GM19395 (cell line): ENCODE data around the gene THBS3.
A peak's percentile ranks its signal among the peaks of the same experiment; 100 is the strongest.
"Not testable (repeated sequence)": the region's sequence is repeated elsewhere in the genome, so short reads cannot be mapped to it uniquely, and the experiment has no call there.

Source experiments
- ATAC-seq: cut with Tn5 transposase; IDR thresholded peaks from one replicate; pipeline ENCODE4 v1.9.1; 2021; ENCODE audit warnings: mild to moderate bottlenecking, moderate library complexity; ENCODE audit not compliant: unreplicated experiment

The THBS3 gene

GRCh38 chr1:155208541-155209311, 1.0 kb upstream of the THBS3 start, which contains the start of gene MTX1:
Gene MTX1, plus strand, starts transcription at chr1:155208695. Its CDS starts 110 bp downstream, at chr1:155208805.
- ATAC-seq = peak; percentile 84

DNA sequence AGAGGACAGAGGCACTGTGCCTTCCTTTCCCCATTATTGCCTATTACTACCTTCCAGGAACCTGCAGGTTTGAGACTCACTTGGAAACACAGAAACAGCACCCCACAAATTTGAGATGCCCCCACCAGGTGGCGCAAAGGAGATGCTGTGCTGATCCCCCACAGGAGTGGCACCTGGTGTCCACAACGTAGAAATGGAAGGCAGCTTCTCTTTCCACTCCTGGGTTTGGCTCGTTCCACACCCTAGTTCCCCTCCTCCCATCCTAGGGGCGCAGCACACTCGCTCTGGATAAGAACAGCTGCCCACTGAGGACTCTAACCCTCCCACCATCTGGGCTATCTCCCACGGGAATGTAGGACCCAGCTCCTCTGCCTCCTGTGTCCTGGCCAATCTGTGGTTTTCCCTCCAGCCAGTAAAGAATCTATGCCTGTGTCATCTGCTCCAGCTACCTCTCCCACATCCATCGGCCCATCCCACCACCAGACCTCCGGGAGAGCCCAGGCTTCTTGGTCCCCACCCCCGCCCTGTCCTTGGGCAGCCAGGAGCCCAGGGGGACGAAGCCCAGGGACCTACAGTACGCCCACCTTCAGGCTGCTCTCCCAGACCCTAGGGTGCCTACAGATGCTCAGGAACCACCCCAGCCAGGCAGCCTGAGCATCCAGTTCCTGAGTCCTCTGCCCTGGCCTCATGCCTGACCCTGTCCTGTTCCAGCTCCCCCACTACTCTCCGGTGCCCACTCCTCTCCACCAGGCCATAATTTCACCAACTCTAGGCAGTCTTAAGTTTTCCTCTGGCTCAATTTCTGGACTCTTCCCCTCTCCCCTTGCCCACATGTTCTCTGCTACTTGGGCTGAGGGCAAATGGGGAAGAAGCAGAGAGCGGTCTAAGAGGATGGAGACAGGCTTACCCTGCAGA, 549 bp downstream of the THBS3 start:
- ATAC-seq = no peak

GRCh38 chr1:155205969-155206593, 1.6 kb downstream of the THBS3 start:
- no peak for ATAC-seq

DNA sequence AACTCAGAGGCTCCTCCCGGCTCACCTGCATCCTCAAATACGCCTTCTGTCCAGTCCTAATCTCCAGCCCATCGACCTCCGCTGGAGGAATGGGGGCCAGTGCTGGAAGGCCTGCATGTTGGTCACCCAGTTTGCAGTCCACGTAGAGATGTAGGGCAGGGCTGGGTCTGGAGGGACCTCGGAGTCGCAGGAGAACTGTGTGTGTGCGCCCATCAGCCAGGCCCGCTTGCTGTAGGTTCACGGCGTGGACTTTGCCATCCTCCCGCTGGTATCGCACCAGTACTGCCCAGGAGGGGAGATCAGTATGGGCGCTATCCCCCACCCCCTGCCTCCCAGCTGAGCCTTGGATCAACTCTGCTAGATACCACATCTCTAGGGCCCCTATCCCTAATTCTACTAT, 2.7 kb downstream of the THBS3 start:
- ATAC-seq = no peak

GRCh38 chr1:155202731-155203515, 4.8 kb downstream of the THBS3 start:
- ATAC-seq = no peak

DNA sequence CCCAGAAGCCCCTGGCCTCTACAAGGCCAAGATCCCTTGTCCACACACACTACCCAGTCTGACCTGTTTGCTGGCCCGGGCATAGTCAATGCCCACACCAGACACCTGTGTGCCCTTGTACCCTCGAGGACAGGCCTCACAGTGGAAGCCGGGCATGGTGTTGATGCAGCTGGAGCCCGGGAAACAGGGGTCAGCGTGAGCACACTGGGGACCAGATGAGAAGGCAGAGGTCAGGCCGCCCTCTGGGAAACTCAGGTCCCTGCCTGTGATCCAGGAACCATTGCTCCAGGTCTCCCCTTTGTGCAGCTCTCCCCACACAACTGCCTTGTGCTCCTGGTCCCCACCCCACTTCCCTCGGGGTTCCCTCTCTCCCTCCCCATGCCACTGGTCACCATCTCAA, 5.5 kb downstream of the THBS3 start:
- no peak for ATAC-seq

GRCh38 chr1:155200920-155201319, 6.8 kb downstream of the THBS3 start:
- no peak for ATAC-seq

DNA sequence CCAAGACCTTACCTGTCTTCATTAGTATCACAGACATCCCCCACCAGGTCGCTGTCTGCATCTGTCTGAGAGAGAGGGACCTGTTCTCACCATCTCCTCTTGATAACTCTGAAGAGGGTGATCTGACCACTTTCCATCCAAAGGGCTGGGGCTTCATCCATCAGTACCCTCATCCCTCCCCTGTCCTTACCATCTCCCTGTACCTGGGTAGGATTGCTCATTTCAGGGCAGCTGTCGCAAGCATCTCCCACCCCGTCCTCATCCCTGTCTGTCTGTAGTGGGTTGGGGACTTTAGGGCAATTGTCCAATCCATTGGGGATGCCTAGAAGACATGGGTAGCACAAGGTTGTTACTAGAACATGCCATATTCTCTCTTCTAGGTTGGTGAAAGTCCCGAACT, 7.9 kb downstream of the THBS3 start:
- ATAC-seq = no peak

DNA sequence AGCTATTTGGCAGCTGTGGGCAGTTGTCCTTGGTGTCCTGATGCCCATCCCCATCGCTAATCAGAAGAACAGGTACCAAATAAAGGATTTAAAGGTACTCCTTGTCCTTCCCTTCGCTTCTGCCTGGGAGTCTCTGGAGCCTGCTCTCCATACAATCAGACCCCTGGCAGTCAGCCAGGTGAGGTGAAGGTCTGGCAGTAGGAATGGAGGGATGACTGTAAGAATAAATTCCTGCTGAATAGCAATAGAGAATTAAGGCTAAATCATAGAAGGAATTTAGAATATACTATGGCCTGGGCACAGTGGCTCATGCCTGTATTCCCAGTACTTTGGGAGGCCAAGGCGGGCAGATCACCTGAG, 9.2 kb downstream of the THBS3 start:
- ATAC-seq = no peak

GRCh38 chr1:155197901-155198546, 9.7 kb downstream of the THBS3 start:
- ATAC-seq = no peak

DNA sequence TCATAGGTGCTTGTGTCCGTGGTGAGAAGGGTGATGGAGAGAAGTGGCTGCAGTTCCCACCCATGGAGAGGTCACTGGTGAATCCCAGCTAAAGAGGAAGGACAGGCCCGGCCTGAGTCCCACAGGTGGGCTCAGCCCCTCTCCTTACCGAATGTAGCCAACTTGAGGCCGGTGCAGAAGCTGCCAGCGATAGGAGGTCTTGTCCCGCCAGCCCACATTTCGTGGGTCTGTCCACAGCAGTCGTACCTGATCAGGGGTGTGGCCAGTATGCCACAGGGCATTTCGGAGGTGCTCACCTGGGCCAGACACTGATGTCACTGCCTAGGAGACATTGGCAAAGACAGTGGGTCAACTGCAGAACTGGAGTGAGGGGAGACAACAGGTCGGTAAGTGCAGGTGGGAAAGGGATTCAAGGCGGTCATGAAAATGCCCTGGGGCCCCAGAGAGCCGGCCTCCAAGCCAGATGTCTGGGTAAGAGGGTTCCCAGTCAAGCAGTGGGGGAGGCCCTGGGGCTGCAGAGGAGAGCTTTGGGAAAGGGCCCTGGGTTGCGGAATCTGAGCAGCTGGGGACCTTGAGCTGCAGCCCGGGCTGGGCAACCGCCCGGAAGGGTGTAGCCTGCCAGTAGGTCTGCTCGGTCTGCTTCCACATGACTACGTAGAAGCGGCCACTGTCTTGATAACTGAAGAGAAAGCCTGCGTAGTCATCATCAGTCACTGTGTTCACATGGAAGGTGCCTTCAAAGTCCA, 10.6 kb downstream of the THBS3 start:
- ATAC-seq = no peak

GRCh38 chr1:155196103-155196892, 11.4 kb downstream of the THBS3 start:
- no peak for ATAC-seq

GRCh38 chr1:155195201-155196102, 12.2 kb downstream of the THBS3 start:
- ATAC-seq = no peak

DNA sequence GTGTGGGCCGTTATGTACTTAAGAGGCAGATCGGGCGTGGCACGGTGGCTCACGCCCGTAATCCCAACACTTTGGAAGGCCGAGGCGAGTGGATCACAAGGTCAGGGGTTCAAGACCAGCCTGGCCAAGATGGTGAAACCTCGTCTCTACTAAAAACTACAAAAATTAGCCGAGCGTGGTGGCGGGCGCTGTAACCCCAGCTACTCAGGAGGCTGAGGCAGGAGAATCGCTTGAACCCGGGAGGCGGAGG, 13.8 kb downstream of the THBS3 start:
- not testable (repeated sequence) for ATAC-seq

- peak; percentile 65 for ATAC-seq
These were observed 14.3 kb downstream of the THBS3 start for GRCh38 chr1:155193275-155193990.

DNA sequence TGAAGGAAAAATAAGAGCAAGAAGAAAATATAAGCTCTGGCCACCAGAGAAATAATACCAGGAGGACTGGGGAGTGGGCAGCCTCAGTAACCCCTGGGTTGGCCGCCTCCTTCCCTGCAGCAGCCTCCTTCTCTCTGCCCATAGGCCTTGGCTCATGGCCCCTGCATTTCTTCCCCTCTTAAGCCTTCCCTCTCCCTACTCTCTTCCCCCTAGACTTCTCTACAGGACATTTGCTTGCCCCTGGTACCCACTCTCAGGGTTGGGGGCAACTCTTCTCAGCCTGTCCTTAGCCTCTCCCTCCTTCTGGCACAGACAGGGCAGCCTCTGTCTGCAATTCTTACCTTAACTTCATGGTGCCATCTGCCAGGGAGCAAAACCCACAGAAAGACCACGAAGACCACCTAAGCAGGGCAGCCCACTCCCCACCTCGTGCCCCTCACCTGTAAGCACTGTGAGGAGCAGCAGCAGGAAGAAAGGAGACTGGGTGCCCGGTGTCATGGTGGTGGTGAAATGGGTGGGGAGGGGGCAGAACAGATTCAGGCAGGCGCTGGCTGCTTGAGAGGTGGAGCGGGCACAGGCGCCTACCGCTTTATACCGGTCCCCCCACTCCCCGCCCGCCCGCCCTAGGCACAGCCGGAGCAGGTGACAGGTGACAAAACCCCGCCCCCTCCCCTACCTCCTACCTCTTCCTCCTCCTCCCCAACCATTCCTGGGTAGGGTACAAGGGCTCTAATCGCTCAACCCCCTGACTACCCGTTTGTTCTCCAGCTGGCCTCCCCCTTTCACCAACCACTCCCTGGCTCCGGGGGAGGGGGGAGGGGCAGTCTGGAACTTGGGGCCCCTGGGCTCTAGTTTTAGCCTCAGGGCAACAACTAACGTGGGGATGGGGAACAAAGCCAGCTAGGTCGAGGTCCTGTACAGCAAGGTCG, 15.1 kb downstream of the THBS3 start:
- no peak for ATAC-seq
